DMS53 treated with DMSO at 0.1 percent for 48 hours (cell line): ENCODE results near the gene TFF3.

Source experiments
- DNase-seq: peaks from one replicate; lab custom pipeline; 2025; ENCODE audit not compliant: unreplicated experiment; lab: John Stamatoyannopoulos, UW

TFF3 gene

DNA sequence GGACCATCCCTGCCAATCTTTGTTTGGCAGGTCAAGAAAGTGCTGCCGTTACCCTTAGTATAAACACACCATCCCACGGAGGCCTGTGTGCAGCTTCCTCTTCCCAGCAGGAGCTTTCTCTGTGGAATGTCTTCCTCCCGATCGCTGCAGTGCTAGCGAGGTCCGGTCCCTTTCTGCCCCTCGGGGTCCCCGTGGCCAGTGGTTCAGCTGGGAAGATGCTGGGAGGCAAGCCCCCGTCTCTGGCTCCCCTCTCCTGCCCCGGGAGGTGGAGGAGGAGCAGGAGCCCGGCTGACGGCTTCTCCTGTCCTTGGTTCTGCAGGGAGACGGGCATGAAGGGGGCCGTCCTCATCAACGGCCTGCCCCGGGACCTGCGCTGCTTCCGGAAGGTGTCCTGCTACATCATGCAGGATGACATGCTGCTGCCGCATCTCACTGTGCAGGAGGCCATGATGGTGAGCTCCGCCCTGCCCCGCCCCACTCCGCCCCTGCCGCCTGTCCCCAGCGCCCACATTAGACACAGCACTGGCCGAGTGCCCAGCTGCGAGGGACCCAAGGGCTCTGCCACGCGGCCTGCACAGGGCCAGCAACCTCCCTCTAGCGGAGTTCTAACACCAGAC is 42.1 kb downstream of the TFF3 start:
- DNase-seq = no peak

DNA sequence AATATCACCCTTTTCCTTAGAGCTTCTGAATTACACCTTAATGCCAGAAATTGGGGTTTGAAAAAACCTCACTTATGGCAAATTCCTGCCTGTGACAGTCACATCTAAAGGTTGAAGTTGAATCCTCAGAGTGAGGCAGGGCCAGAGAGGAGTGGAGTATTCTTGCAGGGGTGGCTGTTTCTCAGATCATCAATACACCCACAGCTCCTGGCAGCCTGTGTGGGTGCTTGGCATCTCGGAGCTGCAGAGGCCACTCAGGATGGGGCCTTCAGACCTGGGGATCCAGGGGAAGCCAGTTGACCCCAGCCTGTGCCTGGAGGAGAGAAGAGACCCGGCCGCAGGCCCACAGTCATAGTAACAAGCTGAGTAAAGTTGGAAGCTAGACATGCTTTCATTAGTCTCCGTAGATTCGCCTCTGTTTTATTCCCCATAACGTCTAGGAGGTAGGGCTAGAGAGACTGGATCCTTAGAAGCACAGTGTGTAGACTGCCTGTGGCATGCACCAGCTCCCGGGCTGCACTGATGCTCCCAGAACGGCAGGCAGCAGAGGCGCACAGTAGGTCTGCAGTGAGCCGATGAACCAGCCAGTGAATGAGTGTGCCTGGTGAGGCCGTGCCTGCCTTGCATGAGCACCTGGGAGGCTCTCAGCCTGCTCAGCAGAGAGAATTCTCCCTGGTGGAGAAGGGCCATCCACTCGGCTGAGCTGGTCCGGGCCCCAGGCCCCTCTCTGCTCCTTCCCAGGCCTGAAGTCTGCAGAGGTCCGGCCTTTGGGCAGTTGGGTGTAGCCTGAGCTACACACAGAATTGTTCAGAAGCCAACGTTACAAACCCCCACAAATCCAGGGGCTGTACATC is 42.9 kb downstream of the TFF3 start:
- DNase-seq = no peak

DNA sequence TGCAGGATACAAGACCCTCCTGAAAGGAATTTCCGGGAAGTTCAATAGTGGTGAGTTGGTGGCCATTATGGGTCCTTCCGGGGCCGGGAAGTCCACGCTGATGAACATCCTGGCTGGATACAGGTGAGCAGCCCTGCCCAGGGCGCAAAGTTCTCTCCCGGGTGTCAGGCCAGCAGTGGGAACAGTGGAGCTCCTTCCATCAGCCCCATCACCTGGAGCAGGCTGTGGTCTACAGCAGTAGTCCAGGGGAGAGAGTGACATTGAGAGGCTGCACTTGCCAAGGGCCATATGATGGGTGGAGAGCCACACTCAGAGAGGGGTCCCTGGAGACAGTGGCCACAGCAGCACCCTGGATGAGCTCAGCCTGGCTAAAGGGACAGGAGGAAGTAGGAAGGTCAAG is 44.1 kb downstream of the TFF3 start:
- no peak for DNase-seq

DNA sequence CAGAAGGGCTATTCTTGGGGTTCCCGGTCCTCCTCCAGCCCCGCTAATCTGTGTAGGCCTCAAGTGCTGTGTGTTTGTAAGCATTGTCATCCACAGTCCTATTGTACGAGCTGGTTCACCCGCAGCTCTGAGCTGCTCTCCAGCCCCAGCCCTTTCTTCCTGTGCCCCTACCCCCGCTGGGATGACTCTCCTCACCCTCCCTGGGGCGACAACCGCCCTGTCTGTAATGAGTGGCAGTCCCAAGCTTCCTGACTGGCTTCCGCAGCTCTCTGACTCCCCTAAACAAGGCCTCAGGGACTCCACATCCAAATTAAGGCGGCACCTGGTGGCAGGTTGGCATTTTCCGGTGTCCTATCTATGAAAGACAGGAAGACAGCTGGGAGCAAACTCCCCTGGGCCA is 45.8 kb downstream of the TFF3 start:
- no peak for DNase-seq

DNA sequence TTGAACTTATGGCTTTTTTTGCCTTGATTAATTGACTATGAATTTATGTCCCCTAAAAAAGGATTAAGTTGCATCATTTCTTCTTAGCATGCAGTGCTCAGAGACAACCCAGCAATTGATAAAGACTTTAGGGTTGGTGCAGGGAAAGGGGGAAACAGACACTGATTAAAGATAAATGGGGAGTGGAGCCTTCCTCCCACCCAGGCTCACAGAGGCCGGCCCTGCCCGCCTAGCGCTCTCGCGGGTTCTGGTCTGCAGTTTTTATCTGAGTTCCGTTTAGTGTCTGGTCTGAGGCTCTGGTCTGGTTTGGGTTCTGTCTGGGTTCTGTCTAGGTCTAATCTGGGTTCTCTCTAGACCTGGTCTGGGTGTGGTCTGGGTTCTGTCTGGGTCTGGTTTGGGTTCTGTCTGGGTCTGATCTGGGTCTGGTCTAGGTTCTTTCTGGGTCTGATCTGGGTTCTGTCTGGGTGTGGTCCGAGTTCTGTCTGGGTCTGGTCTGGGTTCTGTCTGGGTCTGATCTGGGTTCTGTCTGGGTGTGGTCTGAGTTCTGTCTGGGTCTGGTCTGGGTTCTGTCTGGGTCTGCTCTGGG is 48.1 kb downstream of the TFF3 start:
- no peak for DNase-seq

DNA sequence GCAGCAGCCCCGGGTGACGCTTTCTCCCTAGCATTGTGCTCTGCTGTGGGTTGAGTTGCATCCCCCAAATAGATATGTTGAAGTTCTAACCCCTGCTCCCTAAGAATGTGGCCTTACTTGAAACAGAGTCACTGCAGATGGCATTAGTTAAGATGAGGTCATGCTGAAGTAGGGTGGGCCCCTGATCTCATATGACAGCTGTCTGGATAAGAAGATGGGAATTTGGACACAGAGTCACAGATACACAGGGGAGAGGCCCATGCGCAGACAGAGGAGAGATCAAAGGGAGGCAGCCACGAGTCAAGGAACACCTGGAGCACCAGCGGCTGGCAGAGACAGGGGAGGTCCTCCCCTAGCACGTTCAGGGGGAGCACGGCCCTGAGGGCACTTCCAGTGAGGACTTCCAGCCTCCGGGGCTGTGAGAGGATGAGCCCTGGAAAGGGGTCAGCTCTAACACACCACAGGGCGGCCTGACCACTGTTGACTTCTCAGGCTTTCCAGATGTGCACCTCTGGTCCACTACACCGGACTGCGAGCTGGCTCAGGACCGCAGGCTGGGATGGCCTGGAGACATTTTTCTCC is 49.9 kb downstream of the TFF3 start:
- DNase-seq = no peak

DNA sequence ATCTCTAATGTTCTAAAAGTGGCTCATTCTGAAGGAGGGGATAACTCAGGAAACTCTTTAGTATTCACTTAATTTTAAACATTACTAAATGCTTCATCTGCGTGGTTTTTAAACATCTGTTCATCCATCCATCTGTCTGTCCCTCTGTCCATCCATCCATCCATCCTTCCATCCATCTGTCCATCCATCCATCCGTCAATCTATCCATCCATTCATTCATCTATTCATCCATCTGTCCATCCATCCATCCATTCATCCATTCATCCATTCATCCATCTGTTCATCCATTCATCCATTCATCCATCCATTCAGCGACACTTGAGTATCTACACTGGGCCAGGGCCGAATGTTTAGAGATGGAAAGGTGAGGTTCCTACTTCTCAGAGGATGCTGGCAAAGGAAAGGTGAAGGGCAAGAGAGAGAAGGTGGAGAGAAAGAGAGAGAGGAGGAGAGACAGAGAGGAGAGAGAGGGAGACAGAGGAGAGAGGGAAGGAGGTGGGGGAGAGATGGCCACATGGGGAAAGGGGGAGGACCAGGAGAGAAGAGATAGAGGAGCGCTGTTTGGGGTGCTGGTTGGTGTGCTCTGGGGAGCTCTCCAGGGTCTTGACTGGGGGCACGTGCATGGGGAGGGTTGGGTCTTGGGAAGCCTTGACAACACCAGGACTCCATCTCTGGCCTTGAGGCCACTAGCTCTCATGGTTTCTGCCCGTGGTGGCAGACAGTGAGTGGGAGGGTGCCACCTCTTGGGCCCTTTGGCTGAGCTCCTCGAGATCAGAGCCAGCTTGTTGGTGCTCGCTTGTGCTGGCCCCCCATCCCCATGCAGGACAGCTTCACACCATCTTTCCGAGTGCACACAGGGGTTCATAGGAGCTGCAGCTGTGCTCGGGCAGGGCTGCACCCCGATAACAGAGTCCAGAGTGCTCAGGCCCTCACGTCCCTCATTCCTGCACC is 50.7 kb downstream of the TFF3 start:
- DNase-seq = no peak

DNA sequence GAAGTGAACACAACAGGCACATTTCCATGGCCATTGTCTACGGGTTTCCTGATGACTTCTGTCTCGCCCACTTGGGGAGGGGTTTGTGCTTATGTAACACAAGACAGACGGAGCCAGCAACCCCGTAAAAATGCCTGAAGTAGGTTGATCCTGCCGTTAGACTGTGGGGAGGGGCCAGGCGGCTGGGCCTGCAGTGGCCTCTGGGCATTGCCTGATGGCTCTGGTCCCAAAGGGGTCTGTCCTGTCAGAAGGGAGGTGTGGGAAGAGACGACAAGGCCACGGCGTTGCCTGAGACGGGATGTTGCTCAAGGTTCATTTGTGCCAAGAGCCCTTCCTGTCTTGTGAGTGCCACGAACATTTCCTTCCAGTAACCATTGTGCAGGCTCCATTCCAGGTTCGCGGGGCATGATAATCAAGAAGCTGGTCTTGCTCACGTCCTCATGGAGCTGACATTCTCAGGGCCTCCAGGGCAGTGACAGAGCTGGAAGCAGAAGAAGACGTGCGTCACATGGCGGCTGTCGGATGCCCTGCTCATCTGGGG is 51.5 kb downstream of the TFF3 start:
- no peak for DNase-seq

DNA sequence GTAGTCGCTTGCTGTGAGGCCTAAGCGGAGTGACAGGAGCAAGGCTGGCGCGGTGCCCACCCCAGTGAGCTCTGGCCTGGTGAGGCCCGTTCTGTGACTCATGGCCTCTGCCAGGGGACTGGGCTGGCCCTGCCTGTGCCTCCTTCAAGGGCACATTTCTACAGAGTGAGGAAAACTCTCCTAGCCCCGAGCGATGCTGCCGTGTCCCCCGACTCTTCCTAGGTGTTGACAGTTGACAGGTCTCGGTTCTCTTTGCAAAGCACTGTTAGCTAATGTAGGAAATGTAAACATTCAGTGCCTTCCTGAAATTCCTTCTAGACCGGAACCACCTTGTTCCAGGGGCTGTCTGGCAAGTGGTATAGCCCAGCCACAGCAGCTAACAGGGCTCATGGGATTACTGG is 52.4 kb downstream of the TFF3 start:
- DNase-seq = no peak

DNA sequence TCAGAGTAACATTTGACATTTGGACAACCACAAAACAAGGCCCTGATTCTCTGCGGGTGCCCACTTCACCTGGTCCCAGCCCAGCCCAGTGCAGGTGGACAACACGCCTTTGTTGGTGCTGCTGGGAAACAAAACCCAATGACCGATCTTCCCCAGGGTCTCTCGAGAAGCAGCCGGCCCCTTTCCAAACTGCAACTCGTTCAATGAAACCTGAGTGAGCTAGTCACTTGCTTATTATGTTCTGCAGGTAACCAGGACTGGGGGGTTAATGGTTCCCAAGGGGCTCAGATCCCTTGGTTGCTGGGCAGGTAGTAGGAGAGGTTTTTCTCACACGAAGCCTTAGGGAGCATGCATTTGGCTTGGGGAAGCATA is 53.4 kb downstream of the TFF3 start:
- no peak for DNase-seq
